Adrenal gland (tissue), 12 donors: Measurements from ENCODE around the gene TBC1D1. TPM values are rescaled to one million over a fixed set of nuclear protein-coding genes. Genes with fewer than 3 reads are reported as not detected.

Experiments
- DNase-seq, 7 donors: peaks; one replicate each; pipeline ENCODE4 v3.0.0-alpha.2; 2019 to 2020
- H3K27ac ChIP-seq, 5 donors: fragments of 200-600 bp; sonication (generic) in 4 of 5; 1 replicate in 3 of 5; 2 replicates in 2 of 5; pipeline versions ENCODE4 v1.5.1 to v1.8.0; 2016 to 2020; ENCODE audit warnings: mild to moderate bottlenecking in 1 of 5
- H3K27me3 ChIP-seq: fragments of 200-600 bp; 2 replicates; pipeline ENCODE4 v1.8.0; 2021
- H3K36me3 ChIP-seq, 2 donors: fragments of 200-600 bp; replicated peaks in 1 of 2; 1 replicate in 1 of 2; 2 replicates in 1 of 2; pipeline versions ENCODE4 v1.5.1 to v1.8.0; 2018 to 2022
- H3K4me1 ChIP-seq, 2 donors: fragments of 200-600 bp; replicated peaks in 1 of 2; 1 replicate in 1 of 2; 2 replicates in 1 of 2; pipeline versions ENCODE4 v1.5.1 to v1.8.0; 2018 to 2021
- H3K4me3 ChIP-seq, 4 donors: fragments of 200-600 bp; sonication (generic) in 3 of 4; one replicate each; pipeline ENCODE4 v1.5.1; 2016 to 2018
- H3K9me3 ChIP-seq, 3 donors: fragments of 200-600 bp; sonication (generic) in 1 of 3; replicated peaks in 1 of 3; 1 replicate in 2 of 3; 2 replicates in 1 of 3; pipeline versions ENCODE4 v1.5.1 to v1.8.0; 2016 to 2021
- POLR2A ChIP-seq, 2 donors: fragments of 450-650 bp; IDR thresholded peaks; one replicate each; pipeline ENCODE4 v1.6.1; 2017; ENCODE audit warnings: antibody characterized with exemption in 2 of 2, mild to moderate bottlenecking in 2 of 2, moderate library complexity in 1 of 2
- WGBS, 4 donors: extraction: QIAGEN DNeasy Blood & Tissue Kit in 2 of 4; methylation state at CpG; one replicate each; pipeline versions ENCODE4 v1.1.5 to v1.1.7; 2013 to 2017; 5-methylcytosine and 5-hydroxymethylcytosine counted together
- intact Hi-C, 2 donors: fragments of 100-400 bp; cut with DNase I; formaldehyde crosslinking; loops; one replicate each; pipeline versions ENCODE4 v1.14.1 to v1.15.0; 2022 to 2023
- polyA plus RNA-seq, 3 donors: library from polyadenylated mRNA; stranded (reverse); fragments of 200-250 nt in 2 of 3; fragments of 350-450 nt in 1 of 3; fragmentation: Illumina TruSeq in 1 of 3; extraction: RNeasy Lipid Tissue Mini Kit (QIAGEN cat#74804) in 1 of 3; gene quantifications; one replicate each; pipeline ENCODE4 v1.2.3, GENCODE V29; 2013 to 2014
- total RNA-seq, 9 donors: library from RNA; depleted of rRNA in 4 of 9; stranded (reverse); fragments of >200 nt in 4 of 9; fragments of 120-200 nt in 1 of 9; fragmentation: NEBNext Ultra II Directional in 1 of 9; extraction: Animal tissue kit (Norgen Biotek cat#: 25700) in 1 of 9; gene quantifications; one replicate each; pipeline versions ENCODE4 v1.1.0 to v1.2.4, GENCODE V29; 2013 to 2023
- TF ChIP-seq, protein P1 (sequence below), 6 experiments: fragments of 450-650 bp in 4 of 6; fragments of 200-600 bp in 2 of 6; sonication (generic) in 1 of 6; IDR thresholded peaks; 1 replicate in 5 of 6; 2 replicates in 1 of 6; pipeline versions ENCODE4 v1.5.1 to v1.8.0; 2016 to 2021; ENCODE audit warnings: antibody characterized with exemption in 6 of 6, mild to moderate bottlenecking in 2 of 6, moderate library complexity in 1 of 6
- donor health status: healthy with polysubstance abuse.
- donor health status: Bipolar disorder and iron deficiency.
- donor health status: DM: yes; HTN: yes; CAD: no.
- donor health status: DM: no; HTN: no; CAD: no.
- donor health status: DM: no; HTN: no; CAD: no.
- donor health status: DM: yes; HTN: yes; CAD: no.

TBC1D1 gene
- total and polyA plus RNA-seq, 12 donors, result 16.3 to 77.3 (median 25.7) TPM

DNA sequence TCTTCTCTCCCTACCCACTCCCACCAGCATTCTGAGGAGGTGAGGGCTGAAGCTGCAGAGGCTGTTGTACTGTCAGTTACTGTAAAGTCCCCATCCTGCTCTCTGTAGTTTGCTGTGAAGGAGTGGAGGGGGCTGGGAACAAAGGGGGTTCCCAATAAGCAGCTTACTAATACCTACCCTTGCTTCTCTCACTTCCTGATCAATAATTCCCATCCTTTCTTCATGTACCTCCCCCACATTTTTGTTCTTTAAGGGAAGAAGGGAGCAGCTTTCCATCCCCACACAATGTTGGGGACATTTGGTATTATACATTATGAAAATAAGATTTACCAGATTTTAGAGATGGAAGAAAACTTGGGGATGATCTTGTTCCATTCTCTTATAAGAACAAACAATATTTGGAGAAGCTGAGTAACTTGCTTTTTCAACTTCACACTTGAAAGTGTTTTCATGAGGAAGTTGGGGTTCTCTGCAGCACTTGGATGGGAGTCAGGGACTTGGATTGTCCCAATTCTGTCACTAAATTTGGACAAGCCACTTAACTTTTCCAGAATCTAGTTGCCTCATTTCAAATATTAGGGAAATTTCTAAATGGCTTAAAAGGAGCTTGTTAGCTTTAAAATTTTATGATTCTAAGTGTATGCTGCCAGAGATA is 5.4 kb downstream of the TBC1D1 start:
- intact Hi-C loops, result no loop called here
- H3K4me1 ChIP-seq, result no peaks in the 10 kb centered on the region
- H3K4me3 ChIP-seq, result no peak overlapping the region
- no peaks in the 10 kb centered on the region for H3K27me3 ChIP-seq
- no peaks in the 10 kb centered on the region for H3K9me3 ChIP-seq
- no peaks in the 10 kb centered on the region for H3K36me3 ChIP-seq
- DNase-seq, result no peak
- TF ChIP-seq, protein P1, sequence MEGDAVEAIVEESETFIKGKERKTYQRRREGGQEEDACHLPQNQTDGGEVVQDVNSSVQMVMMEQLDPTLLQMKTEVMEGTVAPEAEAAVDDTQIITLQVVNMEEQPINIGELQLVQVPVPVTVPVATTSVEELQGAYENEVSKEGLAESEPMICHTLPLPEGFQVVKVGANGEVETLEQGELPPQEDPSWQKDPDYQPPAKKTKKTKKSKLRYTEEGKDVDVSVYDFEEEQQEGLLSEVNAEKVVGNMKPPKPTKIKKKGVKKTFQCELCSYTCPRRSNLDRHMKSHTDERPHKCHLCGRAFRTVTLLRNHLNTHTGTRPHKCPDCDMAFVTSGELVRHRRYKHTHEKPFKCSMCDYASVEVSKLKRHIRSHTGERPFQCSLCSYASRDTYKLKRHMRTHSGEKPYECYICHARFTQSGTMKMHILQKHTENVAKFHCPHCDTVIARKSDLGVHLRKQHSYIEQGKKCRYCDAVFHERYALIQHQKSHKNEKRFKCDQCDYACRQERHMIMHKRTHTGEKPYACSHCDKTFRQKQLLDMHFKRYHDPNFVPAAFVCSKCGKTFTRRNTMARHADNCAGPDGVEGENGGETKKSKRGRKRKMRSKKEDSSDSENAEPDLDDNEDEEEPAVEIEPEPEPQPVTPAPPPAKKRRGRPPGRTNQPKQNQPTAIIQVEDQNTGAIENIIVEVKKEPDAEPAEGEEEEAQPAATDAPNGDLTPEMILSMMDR (IDR thresholded peaks at IDR 0.05), result no peak
- TF ChIP-seq POLR2A (IDR thresholded peaks at IDR 0.05), result no peak
- H3K27ac ChIP-seq, result no peak overlapping the region

DNA sequence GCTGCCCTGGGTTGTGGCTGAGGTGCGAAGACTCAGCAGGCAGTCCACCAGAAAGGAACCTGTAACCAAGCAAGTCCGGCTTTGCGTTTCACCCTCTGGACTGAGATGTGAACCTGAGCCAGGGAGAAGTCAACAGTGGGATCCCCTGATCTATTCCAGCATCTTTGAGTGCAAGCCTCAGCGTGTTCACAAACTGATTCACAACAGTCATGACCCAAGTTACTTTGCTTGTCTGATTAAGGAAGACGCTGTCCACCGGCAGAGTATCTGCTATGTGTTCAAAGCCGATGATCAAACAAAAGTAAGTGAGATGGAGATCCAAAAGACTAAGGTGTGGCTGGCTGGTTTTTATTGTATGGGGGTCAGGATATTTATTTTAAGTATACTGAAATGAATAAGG is 11.3 kb downstream of the TBC1D1 start:
- Histone ChIP-seq H3K27ac (no peak overlapping the region), H3K36me3 (no peaks in the 10 kb centered on the region), H3K9me3 (no peaks in the 10 kb centered on the region), H3K27me3 (no peaks in the 10 kb centered on the region), H3K4me3 (no peak overlapping the region), H3K4me1 (no peaks in the 10 kb centered on the region)
- intact Hi-C loops, result no loop called here
- DNase-seq, result no peak
- TF ChIP-seq, protein P1 (IDR thresholded peaks at IDR 0.05), result no peak
- TF ChIP-seq POLR2A (IDR thresholded peaks at IDR 0.05), result no peak
- WGBS, 4 donors, result 92 to 95% (median 93%) methylated on average over 6 to 7 of the region's 7 CpGs

DNA sequence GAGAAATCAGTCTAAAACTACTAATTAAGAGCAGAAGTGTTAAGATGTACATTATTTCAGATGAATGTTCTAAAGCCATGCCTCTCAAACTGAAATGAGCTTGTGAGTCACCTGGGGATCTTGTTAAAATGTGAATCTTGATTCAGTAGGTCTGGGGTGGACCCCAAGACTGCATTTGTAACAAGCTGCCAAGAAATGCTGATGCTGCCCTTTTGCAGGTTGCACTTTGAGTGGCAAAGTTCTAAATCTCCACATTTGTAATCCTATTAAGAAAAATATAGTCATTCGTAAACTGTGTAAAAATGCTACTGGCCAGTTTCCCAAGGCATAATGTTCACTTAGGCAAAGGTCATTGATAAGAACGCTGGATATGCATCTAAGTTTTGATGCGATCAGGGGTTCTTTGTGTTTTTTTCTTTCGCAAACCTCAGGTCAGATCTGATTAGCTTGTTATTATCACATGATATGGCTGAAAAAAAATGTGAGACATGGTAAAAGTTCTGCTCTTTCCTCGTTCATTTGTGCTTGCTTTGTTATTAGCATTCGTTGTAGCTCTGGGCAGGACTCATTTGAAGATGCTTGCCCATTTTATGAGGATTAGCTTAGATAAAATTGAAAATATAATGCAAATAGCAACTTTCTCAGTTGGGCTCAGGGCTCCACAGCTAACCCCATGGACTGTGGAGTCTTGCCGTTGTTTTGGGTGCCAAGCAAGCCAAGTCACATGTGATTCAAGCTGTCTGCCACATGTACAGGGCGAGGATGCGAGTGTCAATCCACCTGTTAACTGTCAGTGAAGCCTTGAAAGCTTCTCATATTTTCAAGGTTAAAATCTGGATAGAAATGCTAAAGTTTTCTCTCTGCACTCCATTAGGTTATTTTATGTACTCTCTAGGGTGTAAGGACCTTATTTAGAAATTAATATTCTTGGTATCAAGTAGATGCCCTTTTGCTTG is 12.1 kb downstream of the TBC1D1 start:
- Histone ChIP-seq H3K27me3 (no peaks in the 10 kb centered on the region), H3K9me3 (no peaks in the 10 kb centered on the region), H3K4me3 (no peak overlapping the region), H3K27ac (no peak overlapping the region), H3K4me1 (no peaks in the 10 kb centered on the region), H3K36me3 (no peaks in the 10 kb centered on the region)
- no peak for DNase-seq
- TF ChIP-seq, protein P1 (IDR thresholded peaks at IDR 0.05), result no peak
- TF ChIP-seq POLR2A (IDR thresholded peaks at IDR 0.05), result no peak
- WGBS, 4 donors, result 70 to 76% (median 74%) methylated on average over 9 of the region's 9 CpGs
- intact Hi-C loops, result no loop called here

DNA sequence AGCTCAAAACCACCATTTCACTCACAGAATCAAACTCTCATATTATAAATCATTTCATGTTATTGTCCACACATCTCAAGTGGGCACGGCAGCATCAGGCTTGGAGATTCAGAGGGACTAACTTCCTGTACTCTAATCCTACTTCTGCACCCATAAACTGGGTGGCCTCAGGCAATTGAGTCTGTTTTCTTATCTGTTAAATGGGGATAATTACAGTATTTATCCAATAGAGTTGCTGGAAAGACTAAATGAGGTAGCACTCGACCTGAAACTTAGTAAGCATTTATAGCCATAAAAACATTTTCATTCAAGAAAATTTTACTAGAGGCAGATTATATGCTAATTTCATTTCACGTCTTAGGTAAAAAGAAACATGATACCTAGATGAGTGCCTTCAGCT is 13.0 kb downstream of the TBC1D1 start:
- DNase-seq, result no peak
- no peaks in the 10 kb centered on the region for H3K27me3 ChIP-seq
- 83 to 88% (median 85%) methylated on average over 3 of the region's 3 CpGs for WGBS, 4 donors
- intact Hi-C loops, result no loop called here
- H3K9me3 ChIP-seq, result no peaks in the 10 kb centered on the region
- H3K4me3 ChIP-seq, result no peak overlapping the region
- no peaks in the 10 kb centered on the region for H3K4me1 ChIP-seq
- no peak overlapping the region for H3K27ac ChIP-seq
- H3K36me3 ChIP-seq, result no peaks in the 10 kb centered on the region
- no peak for TF ChIP-seq POLR2A (IDR thresholded peaks at IDR 0.05)
- TF ChIP-seq, protein P1 (IDR thresholded peaks at IDR 0.05), result no peak
